HG03521 (cell line): ENCODE results near the gene ARHGEF11.

Experiments used
- ATAC-seq: cut with Tn5 transposase; IDR thresholded peaks from one replicate; pipeline ENCODE4 v1.9.1; 2021; ENCODE audit warnings: mild to moderate bottlenecking, moderate library complexity; ENCODE audit not compliant: unreplicated experiment

Gene ARHGEF11

GRCh38 chr1:157050836-157051235, 5.3 kb upstream of the ARHGEF11 start:
- no peak for ATAC-seq

- no peak for ATAC-seq
Observed at GRCh38 chr1:157047062-157047410, 1.5 kb upstream of the ARHGEF11 start.

- no peak for ATAC-seq
Observed at GRCh38 chr1:157044326-157044725, 1.2 kb downstream of the ARHGEF11 start.

- no peak for ATAC-seq
Observed at GRCh38 chr1:157043685-157044084, 1.9 kb downstream of the ARHGEF11 start.

GRCh38 chr1:157042846-157043245, 2.7 kb downstream of the ARHGEF11 start:
- ATAC-seq = no peak

GRCh38 chr1:157040802-157041201, 4.7 kb downstream of the ARHGEF11 start:
- no peak for ATAC-seq

GRCh38 chr1:157035121-157035520, 10.4 kb downstream of the ARHGEF11 start:
- no peak for ATAC-seq

- no peak for ATAC-seq
Observed at GRCh38 chr1:157034137-157034800, 11.3 kb downstream of the ARHGEF11 start.

- no peak for ATAC-seq
Observed at GRCh38 chr1:157033357-157033876, 12.1 kb downstream of the ARHGEF11 start.

- ATAC-seq = no peak
Observed at GRCh38 chr1:157032303-157032702, 13.2 kb downstream of the ARHGEF11 start.

GRCh38 chr1:157030728-157031127, 14.8 kb downstream of the ARHGEF11 start:
- no peak for ATAC-seq

GRCh38 chr1:157028674-157029073, 16.9 kb downstream of the ARHGEF11 start:
- ATAC-seq = no peak

GRCh38 chr1:157025856-157026255, 19.7 kb downstream of the ARHGEF11 start:
- ATAC-seq = no peak

GRCh38 chr1:157025385-157025784, 20.2 kb downstream of the ARHGEF11 start:
- no peak for ATAC-seq

- no peak for ATAC-seq
Observed at GRCh38 chr1:157021688-157022087, 23.9 kb downstream of the ARHGEF11 start.

- no peak for ATAC-seq
Observed at GRCh38 chr1:157019457-157019856, 26.1 kb downstream of the ARHGEF11 start.

GRCh38 chr1:157011845-157012244, 33.7 kb downstream of the ARHGEF11 start:
- no peak for ATAC-seq

- no peak for ATAC-seq
Observed at GRCh38 chr1:157008502-157008901, 37.0 kb downstream of the ARHGEF11 start.

- no peak for ATAC-seq
Observed at GRCh38 chr1:157007306-157007705, 38.2 kb downstream of the ARHGEF11 start.

- no peak for ATAC-seq
Observed at GRCh38 chr1:157006676-157007075, 38.9 kb downstream of the ARHGEF11 start.

- ATAC-seq = no peak
Observed at GRCh38 chr1:157005965-157006364, 39.6 kb downstream of the ARHGEF11 start.

- ATAC-seq = no peak
Observed at GRCh38 chr1:157004806-157005205, 40.7 kb downstream of the ARHGEF11 start.

- no peak for ATAC-seq
Observed at GRCh38 chr1:157004327-157004726, 41.2 kb downstream of the ARHGEF11 start.
